GM12801 (cell line): ENCODE measurements around the gene UNG.

Source experiments
- CTCF ChIP-seq: IDR thresholded peaks from one replicate; pipeline ENCODE4 v1.5.1; 2011; ENCODE audit warnings: control low read depth; ENCODE audit not compliant: insufficient read length; ENCODE audit errors: extremely low read depth

UNG gene

GRCh38 chr12:109084425-109084824, 13.0 kb upstream of the UNG start:
- no peak for TF ChIP-seq CTCF

- no peak for TF ChIP-seq CTCF
Measured at GRCh38 chr12:109085590-109085989, 11.8 kb upstream of the UNG start.

GRCh38 chr12:109087250-109087649, 10.1 kb upstream of the UNG start:
- no peak for TF ChIP-seq CTCF

GRCh38 chr12:109088818-109089217, 8.6 kb upstream of the UNG start:
- TF ChIP-seq CTCF, result no peak

GRCh38 chr12:109089683-109090082, 7.7 kb upstream of the UNG start:
- TF ChIP-seq CTCF, result no peak

GRCh38 chr12:109092497-109093021, 4.8 kb upstream of the UNG start:
- no peak for TF ChIP-seq CTCF

GRCh38 chr12:109093022-109093918, 4.1 kb upstream of the UNG start, which contains the start of gene ALKBH2:
ALKBH2 (minus strand) TSS chr12:109093472; CDS start chr12:109092786, 686 bp downstream.
- peak; percentile 27 for TF ChIP-seq CTCF
